IMR-90 (cell line): ENCODE results near the gene RTRAF. TPM values are rescaled to one million over a fixed set of nuclear protein-coding genes. Genes with fewer than 3 reads are reported as not detected.
A peak's percentile ranks its signal among the peaks of the same experiment; 100 is the strongest.

ENCODE experiments used
- ATAC-seq: fragments of 200-7000 bp; cut with Tn5 transposase; 2 replicates; pipeline ENCODE4 v1.9.1; 2020; ENCODE audit warnings: low read depth, mild to moderate bottlenecking, moderate library complexity
- BruUV-seq: library from RNA; stranded (reverse); fragments of 400-500 nt; replicated peaks from 2 replicates; lab custom pipeline; 2021; lab: Mats Ljungman, UMichigan
- CTCF ChIA-PET: fragments of 300-600 bp; formaldehyde crosslinking; extraction: SDS; loops from one replicate; lab custom pipeline; 2021; ENCODE audit warnings: antibody characterized with exemption; lab: Yijun Ruan, JAX
- POLR2A ChIA-PET: fragments of 300-600 bp; sonication (Branson Sonifier 250); formaldehyde crosslinking; loops from one replicate; lab custom pipeline; 2022; ENCODE audit warnings: antibody characterized with exemption; ENCODE audit not compliant: unreplicated experiment; lab: Charles Lee
- DNase-seq: peaks from one replicate; pipeline ENCODE4 v3.0.0; 2013
- H2AFZ ChIP-seq: replicated peaks from 2 replicates; pipeline ENCODE3; 2013; ENCODE audit warnings: low read length, mild to moderate bottlenecking; ENCODE audit not compliant: poor library complexity
- H2AK5ac ChIP-seq: 2 replicates; pipeline ENCODE4 v1.6.1; 2013; ENCODE audit warnings: low read depth, low read length, inconsistent platforms
- H2AK9ac ChIP-seq: replicated peaks from 2 replicates; pipeline ENCODE3; 2013; ENCODE audit warnings: mild to moderate bottlenecking, low read depth, low read length, moderate library complexity; ENCODE audit not compliant: poor library complexity
- H2BK120ac ChIP-seq: 2 replicates; pipeline ENCODE4 v1.6.1; 2013; ENCODE audit warnings: low read depth, low read length, inconsistent platforms
- H2BK15ac ChIP-seq: 3 replicates; pipeline ENCODE4 v1.6.1; 2013; ENCODE audit warnings: low read depth, low read length, inconsistent platforms
- H2BK20ac ChIP-seq: 2 replicates; pipeline ENCODE4 v1.6.1; 2013; ENCODE audit warnings: low read depth, mild to moderate bottlenecking, inconsistent platforms, low read length, moderate library complexity
- H2BK5ac ChIP-seq: 2 replicates; pipeline ENCODE4 v1.6.1; 2013; ENCODE audit warnings: mild to moderate bottlenecking, low read depth, low read length, inconsistent platforms; ENCODE audit not compliant: poor library complexity, severe bottlenecking
- H3K14ac ChIP-seq: replicated peaks from 2 replicates; pipeline ENCODE4 v1.6.1; 2013; ENCODE audit warnings: low read depth, low read length, inconsistent platforms
- H3K18ac ChIP-seq: 2 replicates; pipeline ENCODE4 v1.6.1; 2013; ENCODE audit warnings: low read depth, low read length, control low read depth
- H3K23ac ChIP-seq: 2 replicates; pipeline ENCODE4 v1.6.1; 2013; ENCODE audit warnings: low read depth, low read length, inconsistent platforms
- H3K27ac ChIP-seq: 2 replicates; pipeline ENCODE4 v1.5.1; 2013; ENCODE audit warnings: mild to moderate bottlenecking, control low read depth, low read length; ENCODE audit not compliant: insufficient read depth
- H3K27me3 ChIP-seq: 2 replicates; pipeline ENCODE4 v1.6.1; 2013; ENCODE audit warnings: low read length; ENCODE audit not compliant: control insufficient read depth, insufficient read depth
- H3K36me3 ChIP-seq: 2 replicates; pipeline ENCODE4 v1.6.1; 2013; ENCODE audit warnings: low read length, mixed read lengths; ENCODE audit not compliant: control insufficient read depth, insufficient read depth
- H3K4ac ChIP-seq: 2 replicates; pipeline ENCODE4 v1.6.1; 2013; ENCODE audit warnings: low read depth, low read length, inconsistent platforms
- H3K4me1 ChIP-seq: 2 replicates; pipeline ENCODE4 v1.6.1; 2013; ENCODE audit warnings: low read length, mixed read lengths; ENCODE audit not compliant: control insufficient read depth, insufficient read depth
- H3K4me2 ChIP-seq: 2 replicates; pipeline ENCODE4 v1.6.1; 2013; ENCODE audit warnings: low read depth, mild to moderate bottlenecking, control low read depth, low read length, moderate library complexity
- H3K4me3 ChIP-seq: 2 replicates; pipeline ENCODE4 v1.5.1; 2013; ENCODE audit warnings: low read depth, mild to moderate bottlenecking, control low read depth, low read length, moderate library complexity; ENCODE audit not compliant: insufficient read depth
- H3K56ac ChIP-seq: 2 replicates; pipeline ENCODE4 v1.6.1; 2013; ENCODE audit warnings: low read length, inconsistent platforms; ENCODE audit not compliant: insufficient read depth; ENCODE audit errors: extremely low read depth
- H3K79me1 ChIP-seq, 2 experiments: 2 replicates each; pipeline ENCODE4 v1.6.1; 2013; ENCODE audit warnings: low read length in 2 of 2, inconsistent platforms in 1 of 2, low read depth in 1 of 2
- H3K9ac ChIP-seq: 2 replicates; pipeline ENCODE4 v1.6.1; 2013; ENCODE audit warnings: low read depth, low read length, control low read depth
- H3K9me1 ChIP-seq: 2 replicates; pipeline ENCODE4 v1.6.1; 2013; ENCODE audit warnings: low read length, inconsistent platforms; ENCODE audit not compliant: insufficient read depth
- H3K9me3 ChIP-seq: 2 replicates; pipeline ENCODE4 v1.6.1; 2013; ENCODE audit warnings: low read length; ENCODE audit not compliant: control insufficient read depth, insufficient read depth
- H4K20me1 ChIP-seq: 2 replicates; pipeline ENCODE4 v1.6.1; 2013; ENCODE audit warnings: low read length, inconsistent platforms; ENCODE audit not compliant: insufficient read depth
- H4K5ac ChIP-seq: 2 replicates; pipeline ENCODE4 v1.6.1; 2013; ENCODE audit warnings: mild to moderate bottlenecking, low read depth, low read length, control low read depth
- H4K8ac ChIP-seq, 2 experiments: 2 replicates each; pipeline ENCODE4 v1.6.1; 2013; ENCODE audit warnings: low read depth in 2 of 2, low read length in 2 of 2, control low read depth in 1 of 2, inconsistent platforms in 1 of 2
- H4K91ac ChIP-seq: 2 replicates; pipeline ENCODE4 v1.6.1; 2013; ENCODE audit warnings: low read depth, low read length, inconsistent platforms; ENCODE audit not compliant: insufficient read depth
- BHLHE40 ChIP-seq: fragments of 150-350 bp; IDR thresholded peaks from 2 replicates; pipeline ENCODE4 v1.6.1; 2016; ENCODE audit warnings: mild to moderate bottlenecking, low read depth, low read length
- CEBPB ChIP-seq: IDR thresholded peaks from 2 replicates; pipeline ENCODE4 v1.6.1; 2012; ENCODE audit warnings: low read depth, low read length, improper control_type of control experiment
- CHD1 ChIP-seq: IDR thresholded peaks from 2 replicates; pipeline ENCODE4 v1.6.1; 2012; ENCODE audit warnings: low read depth, low read length, improper control_type of control experiment
- FOS ChIP-seq: fragments of 150-350 bp; IDR thresholded peaks from 2 replicates; pipeline ENCODE4 v1.6.1; 2016; ENCODE audit warnings: low read depth, low read length
- MAFK ChIP-seq: IDR thresholded peaks from 2 replicates; pipeline ENCODE4 v1.6.1; 2012; ENCODE audit warnings: low read depth, low read length, improper control_type of control experiment
- MAZ ChIP-seq: IDR thresholded peaks from 2 replicates; pipeline ENCODE4 v1.6.1; 2012; ENCODE audit warnings: low read depth, mild to moderate bottlenecking, low read length, improper control_type of control experiment, moderate library complexity, borderline replicate concordance
- MXI1 ChIP-seq: IDR thresholded peaks from 2 replicates; pipeline ENCODE4 v1.6.1; 2012; ENCODE audit warnings: low read depth, mild to moderate bottlenecking, low read length, moderate library complexity, borderline replicate concordance
- NFE2L2 ChIP-seq: fragments of 150-350 bp; IDR thresholded peaks from 2 replicates; pipeline ENCODE4 v1.6.1; 2016; ENCODE audit warnings: low read depth, mild to moderate bottlenecking, low read length
- POLR2A ChIP-seq: IDR thresholded peaks from 2 replicates; pipeline ENCODE4 v1.6.1; 2012; ENCODE audit warnings: mild to moderate bottlenecking, low read depth, low read length
- RAD21 ChIP-seq: IDR thresholded peaks from 2 replicates; pipeline ENCODE4 v1.6.1; 2012; ENCODE audit warnings: low read length, improper control_type of control experiment
- RCOR1 ChIP-seq: IDR thresholded peaks from 2 replicates; pipeline ENCODE4 v1.6.1; 2012; ENCODE audit warnings: mild to moderate bottlenecking, low read length, improper control_type of control experiment; ENCODE audit not compliant: insufficient replicate concordance
- RFX5 ChIP-seq: IDR thresholded peaks from 2 replicates; pipeline ENCODE4 v1.8.0; 2012; ENCODE audit warnings: low read depth, mild to moderate bottlenecking, low read length, moderate library complexity
- SMC3 ChIP-seq: fragments of 150-350 bp; IDR thresholded peaks from 2 replicates; pipeline ENCODE4 v1.6.1; 2016; ENCODE audit warnings: low read depth, mild to moderate bottlenecking, antibody characterized with exemption, low read length, moderate library complexity
- WGBS, 2 experiments: methylation state at CpG; one replicate each; pipeline versions ENCODE4 v1.1.5 to v1.1.7; 2013; ENCODE audit warnings: missing lambda C conversion rate in 2 of 2; ENCODE audit not compliant: insufficient read length in 1 of 2; ENCODE audit errors: extremely low coverage in 2 of 2; 5-methylcytosine and 5-hydroxymethylcytosine counted together
- dilution Hi-C: fragments of 300-500 bp; cut with HindIII; formaldehyde crosslinking; loops from one replicate; pipeline ENCODE4 v1.14.3; 2018; ENCODE audit warnings: low sequenced_read_pairs; ENCODE audit not compliant: unreplicated experiment
- in situ Hi-C: fragments of 300-500 bp; cut with MboI; formaldehyde crosslinking; loops from 3 replicates; pipeline ENCODE4 v1.14.3; 2019; ENCODE audit warnings: low sequenced_read_pairs, inconsistent platforms, mixed read lengths
- intact Hi-C: fragments of 100-400 bp; cut with micrococcal nuclease; formaldehyde crosslinking; loops from 2 replicates; pipeline ENCODE4 v1.10.0; 2022
- polyA plus RNA-seq, 3 experiments: library from polyadenylated mRNA; depleted of rRNA; stranded (reverse); fragments of >200 nt; gene quantifications; 2 replicates each; pipeline ENCODE4 v1.2.3, GENCODE V29; 2012; ENCODE audit warnings: low replicate concordance in 1 of 3
- total RNA-seq: library from RNA; depleted of rRNA; stranded (reverse); fragments of >200 nt; gene quantifications from 2 replicates; pipeline ENCODE4 v1.2.3, GENCODE V29; 2012
- TF ChIP-seq, protein P1 (sequence below): fragments of 150-350 bp; IDR thresholded peaks from 2 replicates; pipeline ENCODE4 v1.6.1; 2017; ENCODE audit warnings: mild to moderate bottlenecking, antibody characterized with exemption, low read length, low read depth
- TF ChIP-seq, protein P2 (sequence below): fragments of 150-350 bp; IDR thresholded peaks from 2 replicates; pipeline ENCODE4 v1.6.1; 2016; ENCODE audit warnings: low read depth, mild to moderate bottlenecking, low read length, moderate library complexity, borderline replicate concordance
- TF ChIP-seq, protein P3 (sequence below): conservative IDR thresholded peaks from 2 replicates; pipeline ENCODE4 v1.5.1; 2012; ENCODE audit warnings: mild to moderate bottlenecking, low read depth, low read length, improper control_type of control experiment

RTRAF gene
- total and polyA plus RNA-seq, 2 of the 4 experiments (the other 2 are of a cell fraction) = 53.2 to 102 TPM

DNA sequence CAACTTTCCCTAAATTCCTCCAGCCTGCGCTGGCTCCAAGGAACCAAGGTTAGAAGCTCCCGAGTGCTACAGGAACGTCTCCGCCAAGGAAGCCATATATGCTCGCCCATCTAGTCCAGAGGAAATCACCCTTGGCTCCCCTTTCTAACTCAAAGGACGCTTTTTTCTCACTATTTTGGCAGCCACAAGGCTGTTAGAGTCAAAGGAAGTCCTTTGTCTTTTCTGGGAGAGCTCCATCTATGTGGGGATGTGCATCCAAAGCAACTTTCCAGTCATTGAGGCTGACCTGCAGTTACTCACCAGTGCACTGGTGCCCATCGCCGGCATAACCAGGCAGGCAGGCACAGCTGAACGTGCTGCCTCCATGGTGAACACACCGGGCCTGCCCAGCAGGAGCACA lies 37.6 kb downstream of the RTRAF start:
- Histone ChIP-seq H2BK15ac (peak overlapping the region; percentile 30; the same call in 1 of the 3 replicates), H3K4me2 (no peak overlapping the region), H2AK5ac (peak overlapping the region; percentile 59), H2AK9ac (peak overlapping the region; percentile 6), H4K8ac (peak overlapping the region in 1 of 2 experiments; percentile 29; a peak in 2 of 4 replicates), H4K91ac (peak overlapping the region; percentile 18; the same call in 1 of the 2 replicates), H3K9me3 (no peaks in the 10 kb centered on the region), H2BK120ac (peak overlapping the region; percentile 63), H3K4me1 (peaks cover 37% of the 10 kb centered on the region), H2AFZ (no peak overlapping the region), H3K4ac (peak overlapping the region; percentile 45; the same call in 1 of the 2 replicates), H4K20me1 (peaks cover 6% of the 10 kb centered on the region; the same call in 1 of the 2 replicates), H3K79me1 (peaks cover 31 to 63% of the 10 kb centered on the region in 2 experiments), H3K23ac (no peak overlapping the region), H3K36me3 (peaks cover 50% of the 10 kb centered on the region), H3K18ac (no peak overlapping the region; the same call in 1 of the 2 replicates), H3K9me1 (peaks cover 44% of the 10 kb centered on the region), H3K9ac (no peak overlapping the region), H4K5ac (peak overlapping the region; percentile 22; the same call in 1 of the 2 replicates), H2BK20ac (peak overlapping the region; percentile 26; the same call in 1 of the 2 replicates), H3K4me3 (no peak overlapping the region), H3K14ac (peak overlapping the region; percentile 46; the same call in 1 of the 2 replicates), H3K56ac (no peak overlapping the region), H3K27ac (peak overlapping the region; percentile 76; the same call in 1 of the 2 replicates), H2BK5ac (peak overlapping the region; percentile 56), H3K27me3 (no peaks in the 10 kb centered on the region)
- in situ Hi-C loops (no loop called here), dilution Hi-C loops (no loop called here), intact Hi-C loops (no loop called here)
- WGBS, 2 experiments = 100% methylated on average over 3 of the region's 10 CpGs; no CpG with 5 or more reads in 1 of the 2 experiments
- ChIA-PET POLR2A (no interaction called here), CTCF (interaction anchor here (0.6 kb wide), 1 partner anchor 102 kb away, joined by 3 read pairs; no protein-coding TSS in a partner anchor)
- DNase-seq (no peak), ATAC-seq (no peak)
- no TSS peak for BruUV-seq
- TF ChIP-seq RCOR1 (no peak), SMC3 (no peak), POLR2A (no peak), RFX5 (no peak), FOS (no peak), MXI1 (no peak), NFE2L2 (no peak), CHD1 (no peak), CEBPB (no peak), BHLHE40 (no peak), RAD21 (no peak), MAZ (no peak), MAFK (no peak)
- TF ChIP-seq, protein P1, sequence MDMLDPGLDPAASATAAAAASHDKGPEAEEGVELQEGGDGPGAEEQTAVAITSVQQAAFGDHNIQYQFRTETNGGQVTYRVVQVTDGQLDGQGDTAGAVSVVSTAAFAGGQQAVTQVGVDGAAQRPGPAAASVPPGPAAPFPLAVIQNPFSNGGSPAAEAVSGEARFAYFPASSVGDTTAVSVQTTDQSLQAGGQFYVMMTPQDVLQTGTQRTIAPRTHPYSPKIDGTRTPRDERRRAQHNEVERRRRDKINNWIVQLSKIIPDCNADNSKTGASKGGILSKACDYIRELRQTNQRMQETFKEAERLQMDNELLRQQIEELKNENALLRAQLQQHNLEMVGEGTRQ = no peak
- TF ChIP-seq, protein P2, sequence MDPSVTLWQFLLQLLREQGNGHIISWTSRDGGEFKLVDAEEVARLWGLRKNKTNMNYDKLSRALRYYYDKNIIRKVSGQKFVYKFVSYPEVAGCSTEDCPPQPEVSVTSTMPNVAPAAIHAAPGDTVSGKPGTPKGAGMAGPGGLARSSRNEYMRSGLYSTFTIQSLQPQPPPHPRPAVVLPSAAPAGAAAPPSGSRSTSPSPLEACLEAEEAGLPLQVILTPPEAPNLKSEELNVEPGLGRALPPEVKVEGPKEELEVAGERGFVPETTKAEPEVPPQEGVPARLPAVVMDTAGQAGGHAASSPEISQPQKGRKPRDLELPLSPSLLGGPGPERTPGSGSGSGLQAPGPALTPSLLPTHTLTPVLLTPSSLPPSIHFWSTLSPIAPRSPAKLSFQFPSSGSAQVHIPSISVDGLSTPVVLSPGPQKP = no peak
- TF ChIP-seq, protein P3, sequence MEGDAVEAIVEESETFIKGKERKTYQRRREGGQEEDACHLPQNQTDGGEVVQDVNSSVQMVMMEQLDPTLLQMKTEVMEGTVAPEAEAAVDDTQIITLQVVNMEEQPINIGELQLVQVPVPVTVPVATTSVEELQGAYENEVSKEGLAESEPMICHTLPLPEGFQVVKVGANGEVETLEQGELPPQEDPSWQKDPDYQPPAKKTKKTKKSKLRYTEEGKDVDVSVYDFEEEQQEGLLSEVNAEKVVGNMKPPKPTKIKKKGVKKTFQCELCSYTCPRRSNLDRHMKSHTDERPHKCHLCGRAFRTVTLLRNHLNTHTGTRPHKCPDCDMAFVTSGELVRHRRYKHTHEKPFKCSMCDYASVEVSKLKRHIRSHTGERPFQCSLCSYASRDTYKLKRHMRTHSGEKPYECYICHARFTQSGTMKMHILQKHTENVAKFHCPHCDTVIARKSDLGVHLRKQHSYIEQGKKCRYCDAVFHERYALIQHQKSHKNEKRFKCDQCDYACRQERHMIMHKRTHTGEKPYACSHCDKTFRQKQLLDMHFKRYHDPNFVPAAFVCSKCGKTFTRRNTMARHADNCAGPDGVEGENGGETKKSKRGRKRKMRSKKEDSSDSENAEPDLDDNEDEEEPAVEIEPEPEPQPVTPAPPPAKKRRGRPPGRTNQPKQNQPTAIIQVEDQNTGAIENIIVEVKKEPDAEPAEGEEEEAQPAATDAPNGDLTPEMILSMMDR = no peak
